GM19238 (cell line): Measurements from ENCODE around the gene MACF1.

Source experiments
- DNase-seq: peaks from one replicate; pipeline ENCODE4 v3.0.0; 2011; ENCODE audit warnings: low spot score; ENCODE audit not compliant: insufficient read length

MACF1 gene

DNA sequence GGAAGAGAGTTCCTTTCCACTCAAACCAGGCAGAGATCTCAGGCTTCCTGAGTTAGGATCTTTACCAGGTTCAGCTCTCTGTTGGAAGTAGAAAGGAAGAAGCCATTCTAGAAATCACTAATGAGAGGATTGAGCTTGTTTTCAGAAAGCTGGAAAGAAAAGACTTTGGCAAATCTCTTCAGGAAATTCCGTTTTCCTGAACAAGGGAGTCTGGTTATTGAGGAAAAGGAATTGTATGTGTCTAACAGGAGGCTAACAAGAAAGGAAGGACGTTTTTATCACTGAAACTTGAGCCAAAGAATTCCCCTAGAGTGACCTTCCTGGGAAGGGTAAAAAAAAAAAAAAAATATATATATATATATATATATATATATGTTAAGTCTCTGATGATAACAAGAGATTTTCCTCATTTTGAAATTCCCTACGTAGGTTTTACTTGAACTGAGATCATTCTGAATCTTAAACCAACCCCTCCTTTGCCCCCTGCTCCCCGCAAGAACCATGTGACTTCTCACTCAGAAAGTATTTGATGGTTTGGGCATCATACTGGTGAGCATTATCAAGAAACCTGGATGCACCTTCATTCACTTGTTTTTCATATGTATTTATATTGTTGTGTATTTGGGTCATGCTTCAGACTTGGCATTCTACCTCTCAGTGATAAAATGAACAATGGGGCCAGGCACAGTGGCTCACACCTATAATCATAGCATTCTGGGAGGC lies 188.5 kb downstream of the MACF1 start:
- DNase-seq = no peak

DNA sequence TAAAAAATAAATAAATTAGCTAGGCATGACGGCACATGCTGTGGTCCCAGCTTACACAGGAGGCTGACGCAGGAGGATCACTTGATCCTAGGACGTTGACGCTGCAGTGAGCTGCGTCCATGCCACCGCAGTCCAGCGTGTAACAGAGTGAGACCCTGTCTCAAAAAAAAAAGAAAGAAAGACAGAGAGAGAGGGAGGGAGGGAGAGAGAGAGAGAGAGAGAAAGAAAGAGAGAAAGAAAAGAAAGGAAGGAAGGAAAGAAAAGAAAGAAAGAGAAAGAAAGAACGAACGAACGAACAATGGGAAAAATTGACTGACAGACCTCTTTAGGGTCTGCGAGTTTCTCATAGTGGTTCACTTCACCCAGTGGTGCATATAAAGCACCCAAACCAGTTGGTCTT lies 189.2 kb downstream of the MACF1 start:
- no peak for DNase-seq

DNA sequence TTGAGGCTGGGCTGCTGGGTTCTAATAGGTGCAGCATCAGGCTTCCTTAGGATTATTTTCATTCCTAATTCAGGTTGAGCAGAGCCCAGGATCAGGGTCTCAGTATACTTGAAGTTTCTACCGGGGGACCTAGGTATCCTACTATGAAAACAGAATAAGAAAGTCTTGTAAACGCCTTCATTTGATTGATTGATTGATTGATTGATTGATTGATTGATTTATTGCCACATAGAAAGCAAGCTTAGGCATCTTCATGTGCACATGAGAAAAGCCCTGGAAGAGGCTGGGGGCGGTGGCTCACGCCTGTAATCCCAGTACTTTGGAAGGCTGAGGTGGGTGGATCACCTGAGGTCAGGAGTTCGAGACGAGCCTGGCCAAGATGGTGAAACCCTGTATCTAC lies 189.6 kb downstream of the MACF1 start:
- DNase-seq = no peak

- DNase-seq = no peak
Observed at GRCh38 chr1:39394598-39394997, 190.1 kb downstream of the MACF1 start.

- DNase-seq = no peak
Observed at GRCh38 chr1:39395357-39395831, 190.9 kb downstream of the MACF1 start.

DNA sequence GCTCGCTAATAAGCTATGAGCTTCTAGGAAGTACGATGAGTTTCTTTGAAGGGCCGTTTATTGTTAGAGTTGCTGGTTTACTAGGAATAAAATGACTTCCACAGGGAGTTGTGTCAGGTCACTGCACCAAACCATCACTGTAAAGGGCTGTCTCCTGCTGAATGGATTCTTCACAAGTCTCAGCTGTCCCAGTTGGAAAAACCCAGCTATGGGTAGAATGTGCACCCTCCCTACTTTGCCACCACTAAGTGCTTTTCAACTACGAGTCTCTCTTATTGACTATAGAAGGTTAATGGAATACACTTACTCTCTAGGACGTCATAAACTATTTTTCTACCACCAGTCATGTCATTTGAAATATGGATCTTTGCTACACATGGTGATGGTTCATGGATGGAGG lies 192.2 kb downstream of the MACF1 start:
- no peak for DNase-seq

DNA sequence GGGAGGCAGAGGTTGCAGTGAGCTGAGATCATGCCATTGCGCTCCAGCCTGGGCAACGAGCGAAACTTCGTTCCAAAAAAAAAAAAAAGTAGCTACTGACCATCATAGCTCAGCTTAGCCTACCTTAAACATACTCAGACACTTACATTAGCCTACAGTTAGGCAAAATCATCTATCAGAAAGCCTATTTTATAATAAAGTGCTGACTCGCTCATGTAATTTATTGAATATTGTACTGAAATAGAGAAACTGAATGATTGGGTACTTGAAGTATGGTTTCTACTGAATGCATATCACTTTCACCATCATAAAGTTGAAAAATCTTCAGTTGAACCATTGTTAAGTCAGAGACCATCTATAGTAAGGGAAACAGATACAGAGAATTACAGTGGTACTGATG lies 193.0 kb downstream of the MACF1 start:
- DNase-seq = no peak

DNA sequence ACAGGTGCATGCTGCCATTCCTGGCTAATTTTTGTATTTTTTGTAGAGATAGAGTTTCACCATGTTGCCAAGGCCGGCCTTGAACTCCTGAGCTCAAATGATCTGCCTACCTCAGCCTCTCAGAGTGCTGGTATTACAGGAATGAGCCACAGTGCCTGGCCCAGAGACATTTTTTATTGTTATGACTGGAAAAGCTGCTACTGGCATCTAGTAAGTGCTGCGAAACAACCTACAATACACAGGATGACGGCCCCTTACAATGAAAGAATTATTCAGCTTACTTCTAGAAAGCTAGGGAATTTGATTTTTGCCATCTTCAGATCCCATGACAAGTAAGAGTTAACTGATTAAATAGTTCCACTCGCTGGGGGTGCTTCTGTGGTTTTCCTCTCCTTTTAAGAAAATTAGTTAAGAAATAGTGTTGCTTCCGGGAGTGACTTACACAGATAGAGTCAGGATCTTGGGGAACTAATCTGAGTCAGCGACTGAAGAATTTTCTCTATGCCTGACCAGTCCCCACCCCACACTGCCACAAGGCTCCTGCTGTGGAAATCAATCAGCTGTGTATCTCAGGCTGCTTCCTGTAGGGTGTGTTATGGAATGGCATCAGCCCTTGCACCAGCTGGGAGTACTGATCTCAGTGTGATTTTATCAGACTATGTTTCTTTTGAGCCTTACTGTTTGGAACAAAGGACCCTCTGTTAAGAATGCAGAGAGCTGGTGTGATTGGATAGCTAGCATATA lies 194.0 kb downstream of the MACF1 start:
- DNase-seq = peak; percentile 19

DNA sequence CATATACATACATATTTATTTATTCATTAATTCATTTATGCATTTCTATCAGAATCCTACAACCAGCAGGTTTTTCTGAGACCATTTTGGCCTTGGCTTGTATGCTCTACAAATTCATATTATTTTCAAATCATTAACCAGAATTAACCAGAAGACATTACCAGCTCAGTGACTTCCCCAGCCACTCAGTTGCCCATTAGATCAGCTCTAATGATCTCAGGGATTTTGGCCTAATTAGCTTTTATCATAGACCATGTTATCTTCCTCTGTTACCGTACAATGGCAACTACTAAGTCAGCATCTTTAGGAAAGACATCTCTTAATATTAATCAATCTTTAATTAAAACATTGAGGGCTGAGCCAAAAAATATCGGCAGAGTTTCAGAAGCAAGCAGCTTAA lies 196.6 kb downstream of the MACF1 start:
- no peak for DNase-seq

DNA sequence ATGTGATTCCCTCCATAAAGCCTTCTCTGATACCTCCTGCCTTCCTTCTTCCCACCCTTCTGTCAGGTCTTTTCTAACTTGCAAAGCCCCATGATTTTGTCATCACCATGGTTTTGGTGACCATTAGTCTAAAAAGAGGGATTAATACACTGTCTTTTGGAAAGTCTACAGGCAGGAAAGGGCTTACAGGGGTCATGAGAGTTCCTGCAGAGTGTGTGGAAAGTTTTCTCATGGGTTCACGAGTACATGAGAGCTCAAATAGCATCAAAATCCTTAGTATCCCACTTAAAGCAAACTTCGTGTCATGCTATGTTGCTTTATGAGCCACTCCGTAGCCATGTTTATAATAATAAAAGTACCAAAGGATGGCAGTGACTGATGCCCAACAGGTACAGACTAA lies 200.4 kb downstream of the MACF1 start:
- no peak for DNase-seq

DNA sequence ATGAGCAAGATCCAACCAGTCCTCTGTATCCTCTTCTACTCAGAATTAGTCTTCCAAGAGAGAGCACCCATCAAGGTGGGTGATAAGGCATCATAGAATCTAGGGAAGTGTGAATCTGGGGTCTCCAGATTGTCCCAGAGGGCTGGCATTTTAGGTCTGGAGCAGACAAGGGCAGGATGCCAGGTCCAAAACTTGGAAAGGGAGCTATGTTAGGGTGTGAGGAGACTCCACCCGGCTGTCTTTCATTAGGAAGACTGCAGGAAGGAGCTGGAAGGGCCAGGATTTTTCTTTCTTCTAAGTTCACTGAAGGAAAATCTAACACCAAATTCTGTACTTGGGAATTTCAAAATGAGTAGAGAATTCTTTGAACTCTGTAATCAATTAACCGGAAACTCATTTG lies 200.9 kb downstream of the MACF1 start:
- DNase-seq = no peak

- no peak for DNase-seq
Observed at GRCh38 chr1:39406533-39407450, 202.3 kb downstream of the MACF1 start.

GRCh38 chr1:39407510-39407895 lies 203.0 kb downstream of the MACF1 start:
- no peak for DNase-seq

DNA sequence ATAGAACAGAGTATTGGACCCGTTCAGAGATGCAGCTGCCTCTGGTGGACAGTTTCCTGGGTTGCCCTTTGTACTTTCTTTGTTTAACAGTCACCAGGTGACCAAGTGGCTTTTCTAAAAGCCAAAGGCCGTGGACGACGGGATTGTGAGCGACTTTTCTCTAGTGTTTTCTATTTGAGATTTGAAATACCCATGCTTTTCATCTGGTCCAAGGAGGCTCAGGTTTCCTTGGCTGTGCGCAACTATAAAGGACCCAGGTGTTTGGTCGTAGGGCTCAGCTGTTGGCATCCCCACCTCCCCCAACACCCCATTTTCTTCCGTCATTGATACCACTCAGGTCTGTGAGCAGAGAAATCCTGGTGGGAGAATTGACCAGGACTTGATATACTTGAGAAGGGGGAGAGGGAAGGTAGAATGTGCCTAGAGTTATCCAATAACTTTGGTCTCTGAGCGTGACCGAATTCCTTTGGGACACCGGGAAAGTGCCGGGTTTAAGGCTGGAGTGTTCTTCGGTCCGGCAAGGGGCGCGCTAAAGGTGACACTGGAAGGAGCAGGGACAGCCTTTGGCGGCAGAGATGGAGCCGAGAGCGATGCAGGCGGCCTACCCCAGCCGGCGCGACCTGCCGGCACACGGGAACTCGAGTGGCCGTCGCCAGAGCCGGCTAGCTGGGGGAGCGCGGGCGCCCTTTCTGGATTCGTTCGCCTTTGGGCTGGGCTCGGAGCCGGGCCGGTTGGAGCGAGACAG lies 203.6 kb downstream of the MACF1 start:
- DNase-seq = no peak

GRCh38 chr1:39408641-39409054 lies 204.2 kb downstream of the MACF1 start:
- DNase-seq = peak; percentile 93

GRCh38 chr1:39409055-39409816 lies 204.7 kb downstream of the MACF1 start:
- DNase-seq = no peak

GRCh38 chr1:39410915-39411436 lies 206.5 kb downstream of the MACF1 start:
- DNase-seq = peak; percentile 47

DNA sequence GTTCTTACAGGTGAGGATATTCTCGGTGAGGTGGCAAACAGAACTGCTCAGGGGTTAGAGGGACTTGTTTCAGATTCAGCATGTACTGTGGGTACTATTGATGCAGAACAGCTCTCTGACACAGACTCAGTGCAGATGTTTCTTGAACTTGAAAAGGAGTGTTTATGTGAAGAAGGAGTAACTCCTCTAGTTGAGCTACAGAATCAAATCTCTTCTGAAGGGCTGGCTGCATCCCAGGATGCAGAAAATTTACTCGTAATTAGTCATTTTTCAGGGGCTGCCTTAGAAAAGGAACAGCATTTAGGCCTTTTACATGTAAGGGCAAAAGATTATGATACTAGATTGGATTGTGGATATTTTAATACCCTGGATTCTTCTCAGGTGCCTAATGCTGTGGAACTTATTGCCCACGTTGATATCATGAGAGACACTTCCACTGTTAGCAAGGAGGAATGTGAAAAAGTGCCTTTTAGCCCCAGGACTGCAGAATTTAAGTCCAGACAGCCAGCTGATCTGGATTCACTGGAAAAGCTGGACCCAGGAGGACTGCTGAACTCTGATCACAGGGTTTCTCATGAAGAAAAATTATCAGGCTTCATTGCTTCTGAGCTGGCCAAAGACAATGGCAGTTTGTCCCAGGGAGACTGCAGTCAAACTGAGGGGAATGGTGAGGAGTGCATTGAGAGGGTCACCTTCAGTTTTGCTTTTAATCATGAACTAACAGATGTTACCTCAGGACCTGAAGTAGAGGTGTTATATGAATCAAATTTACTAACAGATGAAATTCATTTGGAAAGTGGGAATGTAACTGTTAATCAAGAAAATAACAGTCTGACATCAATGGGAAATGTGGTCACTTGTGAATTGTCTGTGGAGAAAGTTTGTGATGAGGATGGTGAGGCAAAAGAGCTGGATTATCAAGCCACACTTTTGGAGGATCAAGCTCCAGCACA lies 207.3 kb downstream of the MACF1 start:
- no peak for DNase-seq

DNA sequence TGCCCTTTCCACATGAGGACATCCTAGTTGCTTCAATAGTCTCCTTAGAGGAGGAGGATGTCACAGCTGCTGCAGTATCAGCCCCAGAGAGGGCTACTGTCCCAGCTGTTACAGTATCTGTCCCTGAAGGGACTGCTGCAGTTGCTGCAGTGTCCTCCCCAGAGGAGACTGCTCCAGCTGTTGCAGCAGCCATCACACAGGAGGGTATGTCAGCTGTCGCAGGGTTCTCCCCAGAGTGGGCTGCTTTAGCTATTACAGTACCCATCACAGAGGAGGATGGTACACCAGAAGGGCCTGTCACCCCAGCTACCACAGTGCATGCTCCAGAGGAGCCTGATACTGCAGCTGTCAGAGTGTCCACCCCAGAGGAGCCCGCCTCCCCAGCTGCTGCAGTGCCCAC lies 208.4 kb downstream of the MACF1 start:
- DNase-seq = no peak
